Activated T-helper 17 cell treated with anti-CD3 and anti-CD28 coated beads, Interleukin-2, amount 50 U/mL, for 72 hours (primary cell): Measurements from ENCODE around the gene ABHD5. TPM values are rescaled to one million over a fixed set of nuclear protein-coding genes. Genes with fewer than 3 reads are reported as not detected.

Experiments used
- ATAC-seq: fragments of 150-1000 bp; cut with Tn5 transposase; replicated peaks from 2 replicates; pipeline ENCODE4 v1.10.0; 2021; ENCODE audit warnings: mild to moderate bottlenecking, moderate library complexity
- H3K27ac Mint-ChIP-seq: one replicate; pipeline ENCODE4 v1.8.0; 2022; ENCODE audit warnings: mixed read lengths
- H3K27me3 Mint-ChIP-seq: one replicate; pipeline ENCODE4 v1.8.0; 2022; ENCODE audit warnings: mixed read lengths
- H3K36me3 Mint-ChIP-seq: one replicate; pipeline ENCODE4 v1.8.0; 2022; ENCODE audit warnings: low read depth, mild to moderate bottlenecking, mixed read lengths
- H3K4me1 Mint-ChIP-seq: one replicate; pipeline ENCODE4 v1.8.0; 2022; ENCODE audit warnings: mixed read lengths
- H3K4me3 Mint-ChIP-seq: one replicate; pipeline ENCODE4 v1.8.0; 2022; ENCODE audit warnings: mild to moderate bottlenecking, mixed read lengths
- H3K9me3 Mint-ChIP-seq: one replicate; pipeline ENCODE4 v1.8.0; 2022; ENCODE audit warnings: mixed read lengths
- total RNA-seq, 2 donors: library from RNA; stranded (reverse); gene quantifications; one replicate each; pipeline ENCODE4 v1.2.3, GENCODE V29; 2022

Gene ABHD5
- total RNA-seq, 2 donors from 2014 or later = 8.3 to 17.3 TPM

DNA sequence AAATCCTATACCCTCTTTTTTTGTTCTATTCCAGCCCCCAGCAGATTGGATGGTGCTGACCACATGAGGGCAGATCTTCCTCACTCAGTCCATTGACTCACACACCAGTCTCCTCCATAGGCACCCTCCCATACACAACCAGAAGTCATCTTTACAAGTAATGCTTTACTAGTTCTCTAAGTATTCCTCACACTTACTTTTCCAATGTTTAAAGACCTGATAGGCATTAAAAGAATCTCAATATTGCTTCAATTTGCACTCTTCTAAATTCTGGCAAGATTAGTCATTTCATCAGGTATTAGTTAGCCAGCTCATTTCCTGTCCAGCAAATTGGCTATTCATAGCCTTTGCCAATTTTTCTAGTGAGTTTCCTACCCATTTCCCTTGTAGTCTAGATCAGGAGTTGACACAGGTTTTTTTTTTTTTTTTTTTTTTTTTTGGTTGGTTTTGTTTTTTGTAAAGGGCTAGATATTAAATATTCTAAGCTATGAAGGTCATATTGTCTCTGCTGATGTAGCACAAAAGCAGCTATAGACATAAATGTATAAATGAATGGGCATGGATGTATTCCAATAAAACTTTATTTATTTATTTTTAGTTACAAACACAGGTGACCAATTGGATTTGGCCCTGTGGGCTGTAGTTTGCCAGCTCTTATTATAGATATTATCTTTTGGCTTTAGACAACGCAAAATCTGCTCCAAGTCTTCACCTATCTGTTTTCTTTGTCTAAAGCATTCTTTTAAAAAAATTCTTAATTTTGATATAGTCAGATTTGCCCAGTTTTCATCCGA, 76.1 kb downstream of the ABHD5 start:
- no peak for ATAC-seq
- H3K4me1 Mint-ChIP-seq = peaks cover 21% of the 10 kb centered on the region
- H3K4me3 Mint-ChIP-seq = no peak overlapping the region

DNA sequence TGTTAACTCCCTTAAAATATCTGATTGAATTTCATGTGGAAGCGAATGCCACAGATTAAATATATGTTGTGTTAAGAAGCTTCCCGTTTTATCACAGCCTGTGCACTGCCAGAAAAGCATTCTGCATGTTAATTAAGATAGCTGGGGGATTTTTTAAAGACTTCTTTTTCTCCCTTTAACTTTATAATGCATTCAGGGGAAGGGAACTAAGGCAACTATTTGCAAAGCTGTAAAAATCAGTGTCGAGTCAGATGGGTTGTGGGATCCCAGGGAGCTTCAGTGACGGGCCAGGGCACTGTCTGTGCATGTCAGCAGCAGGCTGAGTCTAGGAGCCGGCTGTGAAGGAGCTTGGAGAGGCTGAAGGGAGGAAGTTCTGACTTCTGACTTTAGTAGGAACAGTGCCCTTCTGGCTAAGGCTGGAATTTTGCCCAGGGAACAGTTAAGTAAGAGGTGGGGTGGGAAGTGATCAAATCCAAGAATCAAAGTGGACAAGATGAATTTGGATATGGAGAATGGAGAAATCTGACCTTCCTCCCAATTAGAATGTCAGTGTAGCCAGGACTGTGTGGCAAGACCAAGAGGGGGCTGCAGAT, 77.7 kb downstream of the ABHD5 start:
- no peaks in the 10 kb centered on the region for H3K27me3 Mint-ChIP-seq
- no peaks in the 10 kb centered on the region for H3K36me3 Mint-ChIP-seq
- no peak overlapping the region for H3K4me3 Mint-ChIP-seq
- no peak for ATAC-seq
- H3K9me3 Mint-ChIP-seq = no peaks in the 10 kb centered on the region
- H3K4me1 Mint-ChIP-seq = peaks cover 25% of the 10 kb centered on the region
- no peak overlapping the region for H3K27ac Mint-ChIP-seq

More for the DNA sequence above, 76.1 kb downstream of the ABHD5 start:
- H3K36me3 Mint-ChIP-seq = no peaks in the 10 kb centered on the region
- no peaks in the 10 kb centered on the region for H3K27me3 Mint-ChIP-seq
- H3K27ac Mint-ChIP-seq = peak overlapping the region; percentile 49
- H3K9me3 Mint-ChIP-seq = no peaks in the 10 kb centered on the region

DNA sequence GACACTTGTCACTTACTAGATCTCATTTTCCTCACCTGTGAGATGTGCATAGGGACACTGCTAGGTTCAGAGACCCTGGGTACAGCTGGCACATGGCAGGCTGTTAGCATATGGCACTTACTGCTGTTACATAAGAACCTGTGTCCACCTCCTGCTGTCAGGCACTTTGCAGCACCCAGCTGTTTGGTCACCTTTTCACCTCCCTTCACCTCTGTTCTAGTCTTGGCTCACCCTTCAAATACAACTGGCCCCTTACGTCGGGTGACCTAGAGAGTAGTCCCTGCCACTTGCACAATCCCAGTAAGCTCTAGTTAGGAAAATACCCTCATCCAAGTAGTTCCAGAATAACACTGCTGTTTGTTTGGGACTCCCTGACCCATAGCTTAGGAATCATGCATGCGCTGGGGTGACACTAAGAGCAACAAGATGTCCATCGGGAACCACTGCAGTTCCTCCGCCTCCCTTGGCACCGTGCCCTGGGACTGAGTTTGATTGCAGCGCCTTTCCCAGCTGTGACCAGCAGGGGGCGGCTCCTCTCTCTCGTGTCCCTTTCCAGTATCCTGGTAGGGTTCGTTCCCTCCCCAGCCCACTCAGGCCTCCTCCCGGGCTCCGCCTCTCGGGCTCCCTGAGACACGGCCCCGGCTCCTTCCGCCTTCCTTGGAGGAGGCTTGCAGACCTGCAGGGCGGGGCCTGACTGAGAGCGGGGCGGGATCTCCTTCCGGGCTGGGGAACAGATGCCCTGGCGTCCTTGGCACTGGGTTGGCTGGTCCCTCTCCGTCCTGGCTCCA, 78.6 kb downstream of the ABHD5 start:
- peaks cover 31% of the 10 kb centered on the region for H3K4me1 Mint-ChIP-seq
- ATAC-seq = peak; percentile 20
- H3K4me3 Mint-ChIP-seq = peak overlapping the region; percentile 40
- no peaks in the 10 kb centered on the region for H3K27me3 Mint-ChIP-seq
- peak overlapping the region; percentile 82 for H3K27ac Mint-ChIP-seq
- no peaks in the 10 kb centered on the region for H3K9me3 Mint-ChIP-seq
- no peaks in the 10 kb centered on the region for H3K36me3 Mint-ChIP-seq

DNA sequence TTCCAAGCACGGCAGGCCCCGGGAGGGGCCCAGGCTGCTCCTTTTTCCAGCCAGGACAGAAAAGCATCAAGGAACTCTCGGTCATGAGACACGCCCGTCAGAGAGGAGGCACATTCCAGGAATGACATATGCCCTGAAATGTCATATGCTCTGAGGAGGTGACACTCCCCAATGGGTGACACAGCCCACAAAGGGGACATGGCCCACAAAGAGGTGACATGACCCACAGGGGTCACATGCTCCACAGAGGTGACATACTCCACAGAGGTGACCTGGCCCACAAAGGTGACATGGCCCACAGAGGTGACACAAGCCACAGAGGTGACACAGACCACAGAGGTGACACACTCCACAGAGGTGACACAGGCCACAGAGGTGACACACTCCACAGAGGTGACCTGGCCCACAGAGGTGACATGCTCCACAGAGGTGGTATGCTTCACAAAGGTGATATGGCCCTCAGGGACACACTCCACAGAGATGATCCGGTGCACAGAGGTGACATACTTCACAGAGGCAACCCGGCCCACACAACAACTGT, 79.2 kb downstream of the ABHD5 start:
- Mint-ChIP-seq H3K4me3 (peak overlapping the region; percentile 40), H3K27ac (peak overlapping the region; percentile 82), H3K27me3 (no peaks in the 10 kb centered on the region), H3K4me1 (peaks cover 31% of the 10 kb centered on the region), H3K9me3 (no peaks in the 10 kb centered on the region), H3K36me3 (no peaks in the 10 kb centered on the region)
- ATAC-seq = peak; percentile 85

DNA sequence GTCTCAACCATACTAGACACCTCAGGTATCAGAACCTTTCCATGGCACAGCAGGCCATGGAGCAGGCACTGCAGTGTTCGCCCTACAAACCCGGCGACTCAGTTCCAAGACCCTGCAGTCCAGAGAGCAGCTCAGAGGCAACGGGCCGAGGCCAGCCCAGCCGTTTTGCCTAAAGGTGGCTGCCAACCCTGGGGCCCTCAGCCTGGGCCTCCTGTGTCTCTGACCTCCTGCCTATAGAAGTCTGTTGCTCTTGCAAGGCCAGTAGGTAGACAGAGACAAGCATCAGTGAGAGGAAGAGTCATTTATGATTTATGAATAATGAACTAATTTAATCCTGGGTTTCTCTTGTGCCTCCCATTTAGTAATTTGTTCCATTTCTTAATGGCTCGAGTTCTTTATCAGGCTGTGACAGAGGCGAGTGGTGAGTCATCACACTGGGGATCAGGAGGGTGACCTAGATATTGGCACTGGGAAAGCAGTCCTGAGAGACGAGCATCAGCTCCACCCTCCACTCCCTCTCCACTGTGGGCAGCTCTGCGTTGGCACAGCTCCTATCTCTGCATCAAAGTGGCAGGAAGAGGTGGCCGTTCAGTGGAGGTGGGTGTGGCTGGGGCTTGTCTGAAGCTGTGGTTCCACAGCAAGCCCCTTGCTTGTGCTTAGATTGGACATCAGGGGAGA, 79.8 kb downstream of the ABHD5 start:
- H3K27ac Mint-ChIP-seq = peak overlapping the region; percentile 82
- peak; percentile 68 for ATAC-seq
- H3K9me3 Mint-ChIP-seq = no peaks in the 10 kb centered on the region
- no peaks in the 10 kb centered on the region for H3K36me3 Mint-ChIP-seq
- no peaks in the 10 kb centered on the region for H3K27me3 Mint-ChIP-seq
- peak overlapping the region; percentile 40 for H3K4me3 Mint-ChIP-seq
- H3K4me1 Mint-ChIP-seq = peaks cover 31% of the 10 kb centered on the region

DNA sequence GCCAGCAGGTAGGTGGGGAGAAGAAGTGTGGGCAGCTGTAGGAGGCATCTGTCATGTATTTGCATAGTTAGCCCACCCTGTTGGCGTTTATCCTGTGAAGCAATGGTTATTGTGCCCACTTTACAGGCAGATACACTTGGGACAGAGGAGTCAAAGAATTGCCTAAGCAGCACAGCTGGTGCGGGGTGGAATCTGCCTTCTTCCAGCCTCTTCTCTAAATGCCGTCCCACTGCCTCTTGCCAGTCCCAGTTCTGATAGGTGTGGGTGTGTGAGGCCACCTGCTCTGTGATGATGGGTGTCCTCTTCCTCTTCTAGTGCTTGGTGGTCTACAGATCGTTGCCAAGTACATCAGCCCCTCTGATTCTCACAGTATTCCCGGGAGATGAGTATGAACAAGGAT, 80.9 kb downstream of the ABHD5 start:
- no peaks in the 10 kb centered on the region for H3K27me3 Mint-ChIP-seq
- H3K36me3 Mint-ChIP-seq = no peaks in the 10 kb centered on the region
- peak overlapping the region; percentile 82 for H3K27ac Mint-ChIP-seq
- no peak overlapping the region for H3K4me3 Mint-ChIP-seq
- ATAC-seq = no peak
- H3K9me3 Mint-ChIP-seq = no peaks in the 10 kb centered on the region
- H3K4me1 Mint-ChIP-seq = peaks cover 31% of the 10 kb centered on the region

DNA sequence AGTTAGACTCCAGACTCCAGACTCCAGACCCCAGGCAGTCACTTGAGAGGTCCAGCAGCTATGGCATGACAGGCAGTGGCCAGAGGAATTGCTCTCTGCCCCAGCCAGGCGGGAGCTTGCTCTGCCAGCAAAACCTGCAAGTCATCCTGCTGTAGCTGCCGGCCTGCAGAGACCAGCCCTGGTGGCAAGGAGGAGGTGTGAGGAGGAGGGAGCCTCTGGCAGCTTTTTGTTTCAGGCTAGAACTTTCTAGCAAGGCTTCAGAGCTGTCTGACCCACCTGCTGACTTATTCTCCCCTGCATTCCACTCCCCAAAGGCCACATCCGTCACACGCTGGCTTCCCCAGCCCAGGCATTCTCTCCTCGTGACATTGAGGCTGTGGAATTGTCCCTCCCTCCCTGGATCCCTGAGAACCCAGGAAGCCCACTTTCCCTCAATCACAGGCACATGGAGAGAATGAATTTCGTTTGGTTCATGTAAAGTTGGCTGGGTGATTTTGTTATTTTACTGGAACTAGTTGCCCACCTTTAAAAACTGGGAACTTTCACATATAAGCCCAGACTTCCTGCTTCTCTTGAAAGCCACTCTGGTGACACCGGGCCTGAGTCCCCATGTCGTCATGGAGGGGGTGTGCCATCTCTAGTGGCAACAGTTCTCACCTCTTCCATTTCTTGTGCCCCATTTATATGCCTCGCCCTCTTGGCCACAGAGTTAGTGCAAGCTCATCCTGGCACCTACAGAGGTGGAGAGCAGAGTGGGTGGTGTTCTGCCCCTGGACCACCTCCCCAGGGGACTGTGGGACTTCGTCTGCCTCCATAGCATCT, 82.7 kb downstream of the ABHD5 start:
- Mint-ChIP-seq H3K27me3 (no peaks in the 10 kb centered on the region), H3K4me3 (peak overlapping the region; percentile 19), H3K9me3 (peaks cover 5% of the 10 kb centered on the region), H3K4me1 (peaks cover 31% of the 10 kb centered on the region), H3K36me3 (no peaks in the 10 kb centered on the region), H3K27ac (peak overlapping the region; percentile 51)
- ATAC-seq = no peak

DNA sequence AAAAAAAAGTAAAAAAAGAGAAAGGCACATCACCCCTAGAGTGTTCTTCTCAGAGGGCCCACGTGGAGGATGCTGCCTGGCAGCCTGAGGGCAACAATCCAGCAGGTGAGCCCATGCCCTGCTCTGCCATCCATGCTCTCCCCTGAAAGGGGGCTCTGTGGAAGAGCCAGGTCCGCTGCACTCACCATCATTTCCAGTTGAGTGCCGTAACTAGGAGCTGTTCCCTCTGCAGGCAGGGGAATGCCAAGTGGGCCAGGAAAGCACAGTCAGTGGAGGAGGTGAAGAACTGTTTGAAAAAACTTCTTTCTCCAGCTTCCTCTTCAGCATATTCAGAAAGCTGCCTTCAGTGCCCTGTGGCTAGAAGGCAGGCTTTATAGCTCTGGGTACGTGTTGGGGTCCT, 84.1 kb downstream of the ABHD5 start:
- Mint-ChIP-seq H3K9me3 (peaks cover 5% of the 10 kb centered on the region), H3K36me3 (no peaks in the 10 kb centered on the region)

DNA sequence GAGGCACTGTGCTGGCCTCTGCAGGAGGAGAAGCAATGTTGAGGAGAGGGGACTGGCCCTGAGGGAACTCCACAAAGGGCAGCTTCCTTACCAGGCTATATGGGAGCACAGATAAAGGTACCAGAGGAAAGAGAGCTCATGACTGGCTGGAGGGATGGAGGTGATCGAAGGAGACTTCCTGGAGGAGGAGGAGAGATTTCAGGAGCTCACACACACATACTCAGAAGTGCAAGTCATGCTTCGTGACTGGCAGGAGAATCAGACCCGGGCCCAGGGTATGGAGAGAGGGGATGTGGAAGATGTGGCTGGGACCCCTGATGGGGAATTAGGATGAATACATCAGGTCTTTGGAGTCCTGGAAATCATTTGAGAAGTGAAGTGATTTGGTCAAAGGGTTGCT, 85.4 kb downstream of the ABHD5 start:
- peaks cover 16% of the 10 kb centered on the region for H3K4me1 Mint-ChIP-seq
- no peak overlapping the region for H3K4me3 Mint-ChIP-seq
- no peaks in the 10 kb centered on the region for H3K27me3 Mint-ChIP-seq
- H3K9me3 Mint-ChIP-seq = peaks cover 5% of the 10 kb centered on the region
- H3K27ac Mint-ChIP-seq = no peak overlapping the region
- H3K36me3 Mint-ChIP-seq = no peaks in the 10 kb centered on the region
- no peak for ATAC-seq

More for the DNA sequence above, 84.1 kb downstream of the ABHD5 start:
- Mint-ChIP-seq H3K4me1 (peaks cover 25% of the 10 kb centered on the region), H3K4me3 (no peak overlapping the region), H3K27me3 (no peaks in the 10 kb centered on the region), H3K27ac (no peak overlapping the region)
- ATAC-seq = no peak

DNA sequence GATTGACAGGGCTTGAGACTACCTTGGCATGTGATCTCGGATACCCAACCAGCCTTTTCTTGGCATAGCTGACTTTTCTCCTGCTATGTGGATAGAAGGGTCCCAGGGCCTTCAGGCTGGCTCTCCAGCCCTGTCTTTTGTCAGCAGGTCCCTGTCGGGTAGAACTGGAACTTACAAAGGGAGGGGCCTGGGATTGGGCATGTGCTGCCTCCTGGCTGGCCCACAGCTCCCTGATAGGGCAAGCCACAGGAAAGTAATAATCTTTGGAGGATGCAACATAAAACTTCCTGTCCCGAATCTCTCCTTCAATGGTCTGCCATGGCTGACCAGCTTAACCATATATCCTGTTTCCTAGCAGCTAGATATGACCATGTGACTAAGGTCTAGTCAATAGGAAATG, 89.1 kb downstream of the ABHD5 start:
- Mint-ChIP-seq H3K36me3 (no peaks in the 10 kb centered on the region), H3K27ac (no peak overlapping the region), H3K9me3 (peaks cover 5% of the 10 kb centered on the region), H3K4me3 (no peak overlapping the region), H3K27me3 (no peaks in the 10 kb centered on the region), H3K4me1 (peaks cover 5% of the 10 kb centered on the region)
- no peak for ATAC-seq

DNA sequence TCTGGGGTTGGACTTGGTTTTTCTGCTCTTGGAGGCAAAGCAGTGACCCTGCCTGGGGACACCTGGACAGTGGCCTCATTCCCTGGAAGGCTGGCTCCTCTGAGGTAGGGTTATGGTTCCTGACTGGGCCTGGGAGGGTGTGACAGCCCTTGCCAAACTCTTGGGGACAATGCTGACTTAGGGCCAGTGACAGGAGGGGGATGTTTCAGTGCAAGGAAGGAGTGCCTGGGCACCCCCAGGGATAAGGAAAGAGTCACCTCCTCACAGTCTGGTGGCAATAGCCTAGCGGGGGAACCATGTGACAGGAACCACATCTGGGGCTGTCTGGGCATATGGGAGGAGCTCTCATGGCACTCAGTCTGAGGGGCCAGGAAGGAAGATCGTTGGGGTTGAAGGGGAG, 91.8 kb downstream of the ABHD5 start:
- H3K9me3 Mint-ChIP-seq = peaks cover 5% of the 10 kb centered on the region

More for the DNA sequence above, 91.8 kb downstream of the ABHD5 start:
- H3K4me3 Mint-ChIP-seq = no peak overlapping the region
- no peak overlapping the region for H3K27ac Mint-ChIP-seq
- H3K4me1 Mint-ChIP-seq = peaks cover 5% of the 10 kb centered on the region
- no peaks in the 10 kb centered on the region for H3K27me3 Mint-ChIP-seq
- ATAC-seq = no peak
- H3K36me3 Mint-ChIP-seq = no peaks in the 10 kb centered on the region
